Sciatic nerve (tissue), 2 donors: ENCODE data around the gene KCNK17. TPM values are rescaled to one million over a fixed set of nuclear protein-coding genes. Genes with fewer than 3 reads are reported as not detected.
"Not testable (repeated sequence)": the region's sequence is repeated elsewhere in the genome, so short reads cannot be mapped to it uniquely, and the experiment has no call there.

Source experiments
- ATAC-seq: fragments of 200-7000 bp; cut with Tn5 transposase; one replicate; pipeline ENCODE4 v1.9.1; 2020; ENCODE audit warnings: mild to moderate bottlenecking, moderate library complexity
- DNase-seq: peaks from one replicate; pipeline ENCODE4 v3.0.0-alpha.2; 2020; ENCODE audit warnings: low spot score
- intact Hi-C: fragments of 100-400 bp; cut with DNase I; formaldehyde crosslinking; loops from one replicate; pipeline ENCODE4 v1.14.2; 2022
- total RNA-seq: library from RNA; stranded (reverse); fragmentation: NEBNext Ultra II Directional; extraction: Animal tissue kit (Norgen Biotek cat#: 25700); gene quantifications from one replicate; pipeline ENCODE4 v1.2.1, GENCODE V29; 2021
- donor health status: DM: no; HTN: no; CAD: no.
- donor health status: DM: no; HTN: no; CAD: no.

The KCNK17 gene
- total RNA-seq, 1 donor from 2014 or later = 2.6 TPM

DNA sequence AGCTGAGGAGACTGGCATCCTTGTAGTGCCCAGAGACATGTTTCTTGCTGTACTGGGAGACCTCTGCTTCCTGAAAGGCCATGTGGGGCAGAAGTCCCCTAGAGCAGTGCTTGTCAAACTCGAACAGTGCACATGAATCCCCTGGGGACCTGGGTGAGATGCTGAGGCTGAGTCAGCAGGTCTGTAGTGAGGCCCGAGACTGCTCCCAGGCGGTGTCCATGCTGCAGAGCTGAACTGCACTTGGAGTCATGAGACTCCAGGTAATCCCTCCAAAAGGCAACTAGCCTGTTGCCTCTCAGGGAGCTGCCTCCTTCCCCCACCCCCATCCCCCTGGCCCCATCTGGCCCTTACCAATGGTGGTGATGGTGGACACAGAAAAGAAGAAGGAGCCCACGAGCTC lies 3.7 kb downstream of the KCNK17 start:
- DNase-seq = no peak
- intact Hi-C loops = no loop called here
- no peak for ATAC-seq

DNA sequence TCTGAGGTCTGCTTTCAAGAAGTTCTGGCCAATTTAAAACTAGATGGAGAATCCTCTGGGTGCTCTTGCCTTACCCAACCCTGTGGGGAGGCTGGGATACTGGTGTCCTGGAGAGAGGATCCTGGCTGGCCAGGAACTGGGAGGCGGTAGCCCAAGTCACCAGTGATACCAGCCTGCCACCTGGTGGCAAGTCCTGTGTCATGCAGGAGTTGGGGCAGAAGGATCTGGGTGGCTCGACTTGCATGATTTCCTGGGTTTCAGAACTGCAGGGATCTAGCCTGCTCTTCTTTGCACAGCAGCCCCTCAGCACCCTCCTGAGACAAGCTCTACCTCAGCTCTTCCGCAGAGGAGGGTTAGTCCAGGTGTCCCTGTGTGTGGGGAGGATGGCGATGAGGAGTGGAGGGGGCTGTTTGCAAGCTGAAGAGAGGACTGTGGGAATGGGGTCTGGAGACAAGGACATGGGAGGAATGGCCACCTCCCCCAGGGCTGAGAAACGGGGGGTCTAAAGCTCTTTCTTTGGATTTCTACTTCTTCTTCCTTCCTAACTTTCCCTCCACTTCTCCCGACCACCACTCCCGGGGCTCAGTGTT lies 4.2 kb downstream of the KCNK17 start:
- ATAC-seq = peak; percentile 82
- peak; percentile 88 for DNase-seq
- intact Hi-C loops = no loop called here

DNA sequence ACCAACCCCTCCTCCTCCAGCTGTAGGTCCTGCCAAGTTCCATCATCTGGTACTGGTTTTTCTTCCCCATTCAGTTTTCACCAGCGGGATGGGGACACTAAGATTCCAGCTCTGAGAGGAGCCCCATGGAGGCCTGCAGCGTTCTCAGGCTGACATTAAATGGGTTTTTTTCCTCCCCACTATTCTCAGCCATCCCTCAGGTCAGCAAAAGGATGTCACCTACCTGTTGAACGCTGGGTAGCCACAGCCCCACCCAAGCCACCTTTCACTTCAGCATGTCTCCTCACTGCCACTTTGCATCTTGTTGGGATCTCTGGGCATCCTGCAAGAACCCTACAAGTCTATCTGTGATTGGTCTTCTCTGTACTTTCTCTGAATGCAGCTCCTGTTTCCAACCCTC lies 6.8 kb downstream of the KCNK17 start:
- intact Hi-C loops = no loop called here
- ATAC-seq (no peak), DNase-seq (no peak)

DNA sequence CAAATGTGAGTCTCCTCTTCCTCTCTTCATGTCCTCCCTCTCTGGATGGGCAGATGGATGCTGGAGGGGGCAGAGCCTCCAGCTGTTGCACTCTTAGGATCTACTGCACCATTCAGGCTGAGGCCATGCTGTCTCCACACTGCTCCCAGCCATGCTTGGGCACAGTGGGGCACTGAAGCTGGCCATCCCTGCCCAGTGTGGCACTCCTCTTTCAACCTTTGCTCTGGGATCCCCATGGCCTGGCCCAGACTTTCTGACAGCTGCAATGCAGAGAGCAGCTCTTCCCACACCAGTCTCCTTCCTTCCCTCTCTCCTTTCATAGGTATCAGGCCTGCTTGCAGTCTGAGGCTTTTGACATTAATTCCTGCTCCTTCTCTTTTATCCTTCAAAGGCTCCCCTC lies 9.3 kb downstream of the KCNK17 start:
- ATAC-seq = no peak
- intact Hi-C loops = no loop called here
- no peak for DNase-seq

DNA sequence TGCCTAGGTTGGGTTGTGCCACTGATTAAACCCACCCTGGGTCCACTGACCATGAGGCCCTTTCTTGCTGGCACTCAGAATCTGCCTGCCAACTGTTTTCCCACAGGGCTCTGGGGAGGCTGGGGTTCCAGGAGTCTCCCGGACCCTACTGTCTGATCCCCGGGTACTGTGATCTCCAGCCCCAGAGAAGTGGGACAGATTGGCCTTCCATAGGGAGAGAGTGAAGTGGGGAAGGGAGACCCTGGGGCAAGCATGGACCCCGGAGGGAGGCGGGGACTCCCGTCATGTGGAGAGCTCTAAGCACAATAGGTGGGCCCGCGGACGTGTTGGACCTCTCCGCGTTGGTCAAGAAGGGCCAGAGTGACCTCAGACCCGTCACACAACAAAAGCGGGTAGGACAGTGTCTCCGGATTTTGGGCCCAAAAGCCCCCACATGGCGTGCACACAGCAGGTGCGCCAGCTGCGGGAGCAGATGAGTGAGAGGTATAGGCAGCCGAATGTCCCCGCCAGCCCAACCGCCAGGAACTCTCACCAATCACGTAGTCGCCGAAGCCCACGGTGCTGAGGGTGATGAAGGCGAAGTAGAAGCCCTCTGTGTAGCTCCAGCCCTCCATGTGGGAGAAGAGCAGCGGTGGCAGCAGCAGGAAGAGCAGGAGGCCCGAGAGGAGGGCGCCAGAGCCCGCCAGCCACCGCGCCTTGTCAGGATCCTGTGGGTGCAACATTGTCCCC lies 10.6 kb downstream of the KCNK17 start:
- ATAC-seq (peak; percentile 15), DNase-seq (no peak)
- intact Hi-C loops = loop anchor here (2.0 kb wide), 1 partner anchor 137 kb away; no protein-coding TSS in a partner anchor

DNA sequence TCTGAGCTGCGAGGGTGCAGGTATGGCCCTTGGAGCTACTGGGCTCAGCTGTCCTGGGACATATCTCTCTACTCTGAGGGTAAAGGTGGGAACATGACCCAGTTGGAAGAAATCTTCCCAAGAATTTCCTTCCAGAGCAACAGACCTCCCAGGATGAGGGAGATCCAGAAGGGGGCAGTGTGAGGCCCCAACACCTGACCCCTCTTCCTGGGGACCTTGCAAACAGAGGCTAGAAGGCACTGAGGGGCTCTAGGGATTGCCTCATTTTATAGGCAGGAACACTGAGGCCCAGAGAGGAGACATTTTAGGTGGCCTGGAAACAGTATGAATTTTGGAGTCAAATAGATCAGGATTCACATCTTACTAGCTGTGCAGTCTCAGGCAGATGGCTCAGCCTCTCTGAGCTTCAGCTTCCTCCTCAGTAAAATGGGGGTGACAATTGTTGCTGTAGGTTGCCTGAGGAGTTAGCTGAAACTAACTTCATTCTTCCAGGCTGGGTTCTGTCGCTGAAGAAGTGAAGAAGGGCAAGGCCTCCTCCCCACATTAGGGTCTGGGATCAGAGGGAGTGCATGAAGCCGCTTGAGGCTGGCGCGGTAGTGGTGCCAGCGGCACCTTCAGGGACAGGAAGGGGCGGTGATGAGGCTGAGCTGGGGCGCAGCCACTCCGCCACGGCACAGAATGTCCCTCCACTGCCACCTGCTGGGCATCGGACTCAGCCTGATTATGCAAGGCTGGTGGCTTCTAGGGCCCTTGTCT lies 11.4 kb downstream of the KCNK17 start:
- DNase-seq (peak; percentile 94), ATAC-seq (peak; percentile 93)
- intact Hi-C loops = loop anchor here (2.0 kb wide), 1 partner anchor 136 kb away; no protein-coding TSS in a partner anchor

DNA sequence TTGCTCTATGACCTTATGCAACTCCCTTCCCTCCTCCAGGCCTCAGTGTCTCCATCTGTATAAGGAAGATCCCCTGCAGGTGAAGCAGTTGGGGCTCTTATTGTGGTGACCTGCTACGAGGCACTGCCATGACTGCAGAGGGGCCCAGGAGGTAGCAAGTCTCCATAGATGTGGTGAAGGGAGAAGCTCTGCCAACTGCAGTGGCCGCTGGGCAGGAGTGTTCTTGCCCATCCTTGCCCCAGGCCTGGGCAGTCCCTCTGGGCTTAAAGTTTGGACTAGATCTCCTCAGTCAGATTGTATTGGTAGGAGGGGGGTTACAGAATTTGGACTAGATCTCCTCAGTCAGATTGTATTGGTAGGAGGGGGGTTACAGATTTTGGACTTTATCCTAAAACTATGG lies 12.2 kb downstream of the KCNK17 start:
- ATAC-seq (no peak), DNase-seq (no peak)
- intact Hi-C loops = loop anchor here (2.0 kb wide), 1 partner anchor 135 kb away; no protein-coding TSS in a partner anchor

DNA sequence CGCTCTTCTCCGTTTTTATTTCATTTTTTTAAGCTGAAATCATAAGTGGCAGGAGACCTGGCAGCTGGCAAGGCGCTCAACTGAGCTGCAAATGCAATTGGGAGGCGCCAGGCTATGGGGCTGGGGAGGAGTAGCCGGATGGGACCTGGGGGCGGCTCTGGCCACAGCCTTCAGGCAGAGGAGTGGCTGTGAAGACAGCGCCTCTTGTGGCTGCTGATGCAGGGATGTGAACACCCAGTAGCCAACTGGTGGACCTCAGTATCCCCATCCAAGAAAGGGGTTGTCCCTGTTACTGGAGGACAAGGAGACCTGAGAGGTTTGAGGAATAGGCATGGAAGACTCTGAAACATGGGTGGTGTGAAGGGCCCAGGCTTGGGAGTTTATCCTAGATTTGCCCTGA lies 12.6 kb downstream of the KCNK17 start:
- intact Hi-C loops = loop anchor here (2.0 kb wide), 1 partner anchor 135 kb away; no protein-coding TSS in a partner anchor
- ATAC-seq (no peak), DNase-seq (no peak)

DNA sequence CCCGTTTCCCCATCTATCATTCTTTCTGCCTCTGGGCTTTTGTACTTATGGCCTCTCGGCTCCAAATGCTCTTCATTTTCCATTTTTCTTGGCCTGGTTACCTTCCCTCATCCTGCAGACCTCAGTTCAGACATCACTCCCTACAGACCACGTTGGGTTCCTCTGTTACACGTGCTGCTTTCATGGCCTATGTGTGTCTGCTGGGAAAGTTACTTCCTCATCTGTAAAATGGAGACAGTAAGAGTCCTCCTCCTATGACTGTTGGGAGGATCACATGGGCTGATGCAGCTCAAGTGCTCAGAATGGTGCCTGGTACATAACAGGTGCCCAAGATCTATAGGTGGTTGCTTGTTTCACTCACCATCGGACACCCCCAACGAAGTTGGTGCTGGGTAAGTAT lies 13.5 kb downstream of the KCNK17 start:
- intact Hi-C loops = no loop called here

DNA sequence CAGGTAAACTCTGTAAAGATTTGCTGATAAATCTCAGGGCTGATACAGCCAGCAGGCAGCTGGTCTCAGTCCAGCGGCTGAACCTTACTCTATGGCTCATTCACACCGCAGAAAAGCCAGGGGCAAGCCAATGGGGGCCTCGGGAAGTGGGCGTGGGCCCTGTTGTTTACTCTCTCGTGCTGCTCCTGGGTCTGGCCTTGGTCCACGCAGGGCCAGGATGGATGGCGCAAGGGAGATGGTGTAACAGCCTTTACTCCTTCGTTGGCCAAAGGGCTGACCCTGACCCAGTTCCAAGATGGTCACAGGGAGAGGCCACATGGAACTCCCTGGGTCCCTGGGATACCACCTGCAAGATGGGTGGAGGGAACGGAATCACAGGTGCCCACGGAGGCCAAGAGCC lies 16.2 kb downstream of the KCNK17 start:
- no peak for ATAC-seq
- intact Hi-C loops = no loop called here
- DNase-seq = no peak

More for the DNA sequence above, 13.5 kb downstream of the KCNK17 start:
- ATAC-seq (no peak), DNase-seq (no peak)

DNA sequence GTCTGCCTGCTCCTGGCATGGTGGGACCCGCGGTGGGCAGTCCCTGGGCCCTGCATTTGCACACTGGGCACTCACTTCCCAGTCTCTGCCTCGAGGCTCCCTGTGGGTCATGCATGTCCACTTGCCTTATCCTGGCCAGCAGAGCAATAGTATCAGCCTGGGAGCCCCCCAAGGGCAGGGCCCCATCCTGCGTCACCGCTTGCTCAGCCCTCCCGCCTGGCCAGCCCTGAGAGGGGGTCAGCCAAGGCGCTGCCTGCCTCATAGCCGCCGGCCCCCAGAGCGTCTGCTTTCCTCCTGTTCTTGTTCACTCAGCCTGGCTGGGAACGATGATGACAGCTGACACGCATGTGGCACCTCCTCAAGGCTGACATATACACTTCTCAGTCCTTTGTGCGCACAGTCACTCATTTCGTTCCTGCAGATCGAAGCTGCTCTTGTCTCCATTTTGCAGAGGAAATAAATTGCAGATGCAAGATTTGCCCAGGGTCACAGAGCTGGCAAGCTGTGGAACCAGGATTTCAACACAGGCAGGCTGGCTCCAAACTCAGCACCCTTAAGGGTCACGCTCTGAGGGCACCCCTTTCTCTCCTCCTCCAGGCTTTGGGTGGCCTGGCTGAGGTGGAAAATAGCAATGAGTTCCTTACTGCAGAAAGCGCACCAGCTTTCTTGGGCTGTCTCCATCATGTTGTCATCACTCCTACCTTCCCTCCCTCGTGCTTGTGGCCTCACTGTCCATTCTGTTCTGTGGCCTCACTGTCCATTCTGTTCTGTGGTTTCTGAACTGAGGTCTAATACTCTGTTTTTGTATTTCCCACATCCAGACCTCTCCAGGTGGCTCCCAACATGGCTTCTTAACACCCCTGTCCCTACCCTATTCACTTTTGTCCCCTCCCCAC lies 17.2 kb downstream of the KCNK17 start:
- peak; percentile 75 for DNase-seq
- intact Hi-C loops = no loop called here
- peak; percentile 91 for ATAC-seq

DNA sequence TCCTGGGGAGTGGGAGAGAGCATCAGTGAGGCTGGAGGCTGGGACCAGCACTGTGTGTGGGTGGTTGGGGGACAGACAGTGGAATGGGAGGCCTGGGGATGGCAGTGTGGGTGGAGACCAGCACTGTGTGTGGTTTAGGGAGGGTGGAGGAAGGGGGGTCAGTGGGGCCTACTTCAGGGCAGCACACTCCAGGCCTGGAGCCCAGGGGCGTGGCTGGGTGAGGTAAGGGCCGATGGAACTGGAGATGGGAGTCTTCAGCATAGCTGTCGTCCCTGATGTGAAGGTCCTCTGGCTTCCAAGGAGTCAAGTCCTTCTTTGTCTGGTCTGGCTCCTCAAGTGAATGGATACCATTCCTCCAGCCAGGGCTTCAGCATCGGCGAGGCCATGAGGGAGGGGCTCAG lies 18.6 kb downstream of the KCNK17 start:
- ATAC-seq (peak; percentile 78), DNase-seq (peak; percentile 71)
- intact Hi-C loops = no loop called here

DNA sequence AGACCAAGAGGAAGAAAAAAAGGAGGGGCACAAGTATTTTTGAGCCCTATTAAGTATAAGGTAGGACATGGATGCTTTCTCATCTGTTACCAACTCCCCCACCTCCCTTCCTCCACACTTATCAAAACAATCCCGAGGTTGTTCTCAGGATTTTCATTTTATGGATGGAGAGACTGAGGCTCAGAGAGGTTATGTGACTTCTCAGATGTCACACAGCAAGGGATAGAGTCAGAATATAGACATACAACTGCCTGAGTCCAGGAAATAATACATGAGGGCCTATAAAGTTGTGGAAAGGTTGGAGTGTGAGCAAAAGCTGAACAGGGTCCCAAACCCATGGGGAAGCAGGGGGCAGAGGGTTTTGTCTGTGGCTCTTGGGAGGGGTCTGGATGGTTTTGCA lies 19.3 kb downstream of the KCNK17 start:
- intact Hi-C loops = no loop called here
- DNase-seq (no peak), ATAC-seq (no peak)

DNA sequence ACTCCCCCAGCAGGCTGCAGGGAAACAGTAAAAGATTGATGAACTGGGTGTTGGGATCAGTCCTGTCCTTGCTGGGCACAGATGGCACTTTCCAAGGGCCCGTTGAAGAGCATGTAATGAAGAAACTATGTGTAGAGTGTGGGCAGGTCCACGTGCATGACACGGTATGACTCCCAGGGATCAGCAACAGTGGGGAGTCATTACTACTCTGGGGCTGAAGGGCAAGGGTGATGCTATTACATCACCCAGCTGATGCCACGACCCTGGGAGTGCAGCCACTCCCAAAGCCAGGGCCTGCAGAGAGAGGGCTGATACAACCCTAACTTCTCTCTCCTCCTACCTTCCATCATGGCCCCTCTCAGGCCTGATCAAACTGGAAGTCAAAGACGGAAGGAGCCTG lies 20.1 kb downstream of the KCNK17 start:
- no peak for ATAC-seq
- intact Hi-C loops = no loop called here

DNA sequence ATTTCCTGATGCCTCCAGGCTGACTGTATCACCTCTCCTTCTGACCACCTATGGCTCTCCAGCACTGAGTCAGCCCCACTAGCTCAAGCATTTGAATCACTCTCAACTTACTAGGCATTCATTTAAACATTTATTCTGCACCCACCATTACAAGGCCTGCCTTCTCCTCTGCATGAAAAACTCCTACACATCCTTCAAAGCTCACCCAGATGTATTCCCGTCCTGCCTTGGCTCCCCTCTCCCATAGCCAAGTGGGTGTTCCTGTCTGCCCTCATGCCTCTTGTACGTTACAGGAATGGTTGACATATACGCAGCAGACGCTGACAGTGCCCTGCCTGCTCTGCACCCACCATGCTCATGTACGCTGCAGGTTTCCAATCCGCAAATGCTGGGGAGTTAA lies 21.6 kb downstream of the KCNK17 start:
- intact Hi-C loops = no loop called here
- DNase-seq (no peak), ATAC-seq (no peak)

More for the DNA sequence above, 20.1 kb downstream of the KCNK17 start:
- DNase-seq = no peak

DNA sequence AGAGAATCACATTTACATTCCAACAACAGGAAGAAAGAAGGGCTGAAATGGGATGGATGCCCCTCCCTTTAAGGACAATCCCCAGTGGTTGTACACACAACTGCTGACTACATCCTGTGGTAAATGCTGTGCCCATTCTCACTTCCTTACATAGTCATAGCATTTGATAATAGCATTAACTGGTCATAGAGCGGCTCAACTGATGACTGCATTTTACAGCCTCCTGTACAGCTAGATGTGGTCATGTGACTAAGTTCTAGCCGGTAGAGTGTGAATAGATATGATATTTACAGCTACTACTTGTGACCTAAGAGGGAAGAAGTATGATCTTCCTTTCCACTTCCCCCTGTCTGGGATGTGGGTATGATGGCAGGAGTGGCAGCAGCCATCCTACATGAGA lies 24.7 kb downstream of the KCNK17 start:
- intact Hi-C loops = no loop called here
- DNase-seq (no peak), ATAC-seq (no peak)

DNA sequence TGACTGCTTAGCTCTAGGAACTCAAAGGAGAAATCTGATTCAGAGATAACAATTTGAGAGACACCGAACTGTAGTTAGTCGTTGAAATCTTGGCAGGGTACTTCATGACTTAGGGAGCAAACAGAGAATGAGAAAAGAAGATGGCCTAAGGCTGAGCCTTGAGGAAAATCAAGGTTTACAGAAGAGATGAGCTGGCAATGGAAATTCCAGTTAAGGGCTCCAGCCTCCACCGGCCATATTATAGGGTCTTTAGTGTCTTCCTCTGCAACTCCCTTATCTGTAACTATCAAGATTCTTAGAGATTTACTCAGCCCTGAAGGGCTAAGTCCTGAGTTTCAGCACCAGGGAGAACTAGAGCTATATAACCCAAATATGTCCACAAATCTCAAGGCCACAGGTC lies 26.6 kb downstream of the KCNK17 start:
- intact Hi-C loops = no loop called here
- ATAC-seq = no peak
- no peak for DNase-seq

DNA sequence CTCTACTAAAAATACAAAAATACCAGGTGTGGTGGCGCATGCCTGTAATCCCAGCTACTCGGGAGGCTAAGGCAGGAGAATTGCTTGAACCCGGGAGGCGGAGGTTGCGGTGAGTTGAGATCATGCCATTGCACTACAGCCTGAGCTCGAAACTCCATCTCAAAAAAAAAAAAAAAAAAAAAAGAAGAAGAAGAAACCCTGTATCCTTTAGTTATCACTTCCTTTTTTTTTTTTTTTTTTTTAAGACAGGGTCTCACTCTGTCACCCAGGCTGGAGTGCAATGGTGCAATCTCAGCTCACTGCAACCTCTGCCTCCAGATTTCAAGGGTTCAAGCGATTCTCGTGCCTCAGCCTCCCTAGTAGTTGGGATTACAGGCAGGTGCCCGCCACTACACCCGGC lies 27.6 kb downstream of the KCNK17 start:
- DNase-seq, ATAC-seq, intact Hi-C loops: not testable (repeated sequence)

DNA sequence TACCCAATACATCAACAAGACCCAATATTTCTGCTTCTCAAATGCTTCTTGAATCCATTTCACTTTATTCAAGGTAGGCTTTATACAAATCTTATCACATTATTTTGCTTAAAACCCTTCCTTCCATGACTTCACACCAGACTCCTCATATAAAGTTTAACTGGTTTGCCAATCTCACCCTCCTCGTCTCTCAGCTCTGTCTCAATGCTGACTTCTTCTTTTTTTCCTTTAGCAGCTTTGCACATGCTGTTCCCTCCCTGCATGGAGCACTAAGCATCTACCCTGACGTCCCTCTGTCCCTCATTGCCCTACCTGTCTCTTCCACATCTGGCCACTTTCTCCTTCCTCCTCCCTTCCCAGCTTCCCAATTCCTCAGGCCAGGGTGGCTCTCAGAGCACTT lies 31.4 kb downstream of the KCNK17 start:
- ATAC-seq (no peak), DNase-seq (no peak)
- intact Hi-C loops = no loop called here
